CD4-positive, alpha-beta T cell treated with Interleukin-1 beta for 1 hour (primary cell): ENCODE data around the gene LMCD1.

ENCODE experiments used
- DNase-seq, 2 donors: peaks; one replicate each; pipeline ENCODE4 v3.0.0-alpha.2; 2020 to 2022

LMCD1 gene

DNA sequence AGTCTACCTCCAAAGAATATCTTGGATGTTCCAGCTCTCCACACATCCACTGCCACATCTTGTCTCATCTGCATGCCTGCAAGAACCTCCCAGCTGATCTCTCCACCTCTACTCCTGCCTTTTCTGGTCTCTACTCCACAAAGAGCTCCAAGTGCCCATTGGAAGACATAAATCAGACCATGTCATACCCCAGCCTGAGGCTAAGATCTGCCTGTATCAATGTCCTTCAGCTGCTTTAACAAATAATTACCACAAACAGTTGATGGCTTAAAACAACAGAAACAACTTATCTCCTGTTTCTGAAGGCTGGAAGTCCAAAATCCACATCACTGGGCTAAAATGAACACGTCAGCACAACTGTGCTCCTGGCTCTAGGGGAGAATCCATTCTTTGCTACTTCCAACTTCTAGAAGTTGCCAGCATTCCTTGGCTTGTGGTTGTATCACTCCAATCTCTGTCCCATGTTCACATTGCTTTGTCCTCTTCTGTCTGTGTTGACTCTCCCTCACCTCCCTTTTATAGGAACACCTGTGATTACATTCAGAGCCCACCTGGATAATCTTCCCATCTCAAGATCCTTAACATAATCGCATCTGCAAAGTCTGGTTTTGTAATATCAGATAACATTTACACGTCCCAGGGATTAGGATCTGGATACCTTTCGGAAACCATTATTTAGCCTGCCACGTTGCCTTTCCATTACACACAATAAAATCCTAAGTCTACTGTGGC, 17.0 kb upstream of the LMCD1 start:
- DNase-seq, result no peak

GRCh38 chr3:8485141-8485870, 16.3 kb upstream of the LMCD1 start:
- DNase-seq, result no peak

GRCh38 chr3:8485943-8486342, 15.7 kb upstream of the LMCD1 start:
- no peak for DNase-seq

DNA sequence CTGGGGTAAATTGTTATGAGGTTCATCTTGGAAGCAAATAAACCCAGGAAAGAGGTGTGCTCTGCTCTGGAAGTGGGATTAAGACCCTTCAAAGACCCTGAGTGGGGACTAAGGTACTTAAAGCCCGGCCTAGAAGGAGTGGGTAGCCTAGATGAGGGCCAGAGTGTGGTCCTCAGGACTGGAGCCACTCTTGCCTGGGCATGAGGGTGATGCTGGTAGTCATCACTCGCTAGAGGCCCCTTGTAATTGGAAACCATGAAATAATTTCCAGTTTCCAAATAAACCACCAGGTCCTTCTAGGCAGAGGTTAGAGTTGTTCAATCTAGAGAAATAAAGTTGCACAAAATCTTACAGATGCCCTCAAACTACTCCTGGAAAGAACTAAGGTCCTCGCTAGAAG, 15.2 kb upstream of the LMCD1 start:
- no peak for DNase-seq

DNA sequence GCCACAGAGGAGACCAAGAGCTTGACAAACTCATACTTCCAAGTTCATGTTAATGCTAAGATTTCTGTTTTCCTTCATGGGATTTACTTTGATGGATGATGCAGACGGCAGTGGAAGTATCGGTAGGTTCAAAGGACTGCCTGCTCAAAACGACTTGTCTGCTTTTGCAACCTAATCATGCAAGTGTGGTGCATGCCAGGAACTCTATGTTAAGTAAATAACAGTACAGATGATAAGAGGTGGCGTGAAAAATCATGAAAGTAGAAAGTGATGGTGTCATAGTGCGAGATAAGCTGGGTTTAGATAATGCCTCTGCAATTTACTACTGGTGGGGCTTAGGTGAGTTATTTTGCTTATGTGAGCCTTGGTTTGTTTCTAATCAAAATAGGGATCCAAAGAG, 14.7 kb upstream of the LMCD1 start:
- DNase-seq, result no peak

DNA sequence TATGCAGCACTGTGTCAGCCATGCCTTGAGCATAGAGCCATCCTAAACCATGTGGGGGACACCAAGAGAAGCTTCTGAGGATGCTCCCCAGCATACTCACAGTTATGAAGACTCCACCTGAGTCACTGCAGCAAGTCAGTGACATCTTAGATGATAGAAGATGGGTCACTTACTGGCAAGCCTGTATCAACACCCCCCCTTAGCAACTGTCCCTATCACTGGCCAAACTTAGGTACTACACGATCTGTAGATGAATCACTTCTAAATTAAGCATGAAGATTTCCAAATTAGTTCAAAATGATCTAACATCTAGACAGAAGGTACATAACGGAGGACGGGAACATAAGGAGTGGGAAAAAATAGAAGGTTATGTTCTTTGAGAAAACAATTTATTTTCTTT, 13.2 kb upstream of the LMCD1 start:
- no peak for DNase-seq

- no peak for DNase-seq
Measured at GRCh38 chr3:8488877-8489276, 12.7 kb upstream of the LMCD1 start.

GRCh38 chr3:8489278-8489792, 12.3 kb upstream of the LMCD1 start:
- no peak for DNase-seq

GRCh38 chr3:8490079-8490552, 11.5 kb upstream of the LMCD1 start:
- DNase-seq, result no peak

DNA sequence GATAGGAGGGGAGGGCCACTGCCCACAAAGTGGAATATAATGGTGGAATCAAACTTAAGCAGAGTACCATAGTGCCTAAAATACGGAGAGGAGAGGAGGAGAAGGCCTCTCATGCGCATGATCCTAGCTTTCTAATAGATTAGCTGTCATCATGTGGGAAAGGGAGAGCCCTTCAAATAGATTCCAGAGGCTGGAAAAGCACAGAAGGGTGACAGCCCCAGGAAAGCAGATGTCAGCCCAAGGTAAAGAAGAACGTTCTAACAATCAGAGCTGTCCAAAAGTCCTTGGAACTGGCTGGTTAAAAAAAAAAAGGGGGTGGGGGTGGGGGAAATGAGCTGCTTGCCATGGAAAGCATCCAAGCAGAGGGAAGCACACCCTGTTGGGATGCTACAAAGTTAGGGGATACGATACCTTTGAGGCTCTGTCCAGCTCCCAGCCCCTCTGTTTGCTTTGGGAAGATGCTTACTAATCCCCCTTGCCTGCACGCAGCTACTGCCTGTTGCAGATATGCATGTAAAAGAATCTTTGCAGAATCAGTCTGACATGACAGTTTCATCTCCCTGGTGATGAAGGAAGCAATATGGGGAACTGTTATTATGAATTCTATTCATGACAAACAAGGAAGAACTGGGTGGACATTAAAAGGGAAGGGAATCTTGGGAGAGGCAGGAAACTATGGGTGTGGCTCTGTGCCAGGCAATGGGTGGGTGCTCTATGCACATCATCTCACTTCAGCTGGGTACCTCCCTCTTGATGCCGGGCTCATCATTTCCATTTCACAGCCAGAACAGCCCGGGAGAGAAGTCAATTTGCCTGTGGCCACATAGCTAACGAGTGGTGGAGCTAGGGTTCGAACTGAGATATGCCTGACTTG, 10.1 kb upstream of the LMCD1 start:
- no peak for DNase-seq

DNA sequence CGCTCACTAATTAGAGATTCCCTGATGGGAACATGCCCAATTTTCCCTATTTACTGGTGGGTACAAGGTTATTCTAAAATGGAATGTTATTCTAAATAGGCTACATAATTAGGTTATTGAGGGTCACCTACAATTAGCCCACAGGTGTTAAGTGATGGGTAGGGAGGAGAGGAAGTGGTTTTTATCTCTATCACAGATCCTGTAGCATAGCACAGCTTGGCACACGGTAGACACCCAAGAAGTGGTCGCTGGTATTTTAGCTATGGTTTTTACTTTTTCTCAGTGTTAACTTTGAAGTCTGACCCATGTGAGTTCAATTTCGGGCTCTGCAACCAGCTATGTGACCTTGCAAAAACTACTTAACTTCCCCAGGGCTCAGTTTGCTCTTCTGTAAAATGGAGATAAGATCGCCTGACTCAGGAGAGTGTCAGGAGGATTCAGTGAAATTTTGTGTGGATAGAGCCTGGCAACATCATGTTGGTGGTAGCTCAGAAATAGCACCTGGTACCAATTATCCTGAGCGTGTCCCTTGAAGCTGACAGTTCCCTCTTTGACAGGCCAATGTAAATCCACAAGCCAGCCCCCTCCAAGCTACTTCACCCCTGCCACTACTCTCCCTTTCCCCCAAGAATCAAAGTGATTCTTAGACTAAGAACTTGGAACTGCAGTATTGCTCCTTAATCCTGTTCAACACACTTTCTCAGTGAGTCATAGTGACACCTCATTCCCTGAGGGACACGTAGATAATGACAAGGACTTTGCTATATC, 8.7 kb upstream of the LMCD1 start:
- DNase-seq, result no peak

DNA sequence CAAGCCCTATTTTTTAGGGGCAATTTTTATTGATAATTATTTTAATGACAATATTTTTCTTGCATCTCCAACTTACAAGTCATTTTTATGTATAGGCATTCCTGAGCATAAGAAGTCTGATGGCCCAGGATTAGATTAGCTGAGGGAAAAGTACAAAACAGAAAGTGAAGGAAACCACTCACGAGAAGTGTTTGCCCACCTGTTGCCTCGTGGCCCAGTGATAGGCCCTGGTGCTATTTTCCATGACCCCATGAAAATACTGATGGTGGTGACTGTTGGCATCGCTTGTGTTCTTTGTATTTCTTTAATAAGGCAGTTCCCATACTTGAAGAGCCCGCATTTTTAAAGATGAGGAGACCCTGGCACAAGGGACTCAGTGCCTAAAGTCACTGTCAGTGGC, 7.9 kb upstream of the LMCD1 start:
- no peak for DNase-seq

GRCh38 chr3:8494327-8494726, 7.3 kb upstream of the LMCD1 start:
- no peak for DNase-seq

GRCh38 chr3:8497582-8497981, 4.0 kb upstream of the LMCD1 start:
- DNase-seq, result no peak

- DNase-seq, result no peak
Measured at GRCh38 chr3:8499181-8499611, 2.4 kb upstream of the LMCD1 start.

DNA sequence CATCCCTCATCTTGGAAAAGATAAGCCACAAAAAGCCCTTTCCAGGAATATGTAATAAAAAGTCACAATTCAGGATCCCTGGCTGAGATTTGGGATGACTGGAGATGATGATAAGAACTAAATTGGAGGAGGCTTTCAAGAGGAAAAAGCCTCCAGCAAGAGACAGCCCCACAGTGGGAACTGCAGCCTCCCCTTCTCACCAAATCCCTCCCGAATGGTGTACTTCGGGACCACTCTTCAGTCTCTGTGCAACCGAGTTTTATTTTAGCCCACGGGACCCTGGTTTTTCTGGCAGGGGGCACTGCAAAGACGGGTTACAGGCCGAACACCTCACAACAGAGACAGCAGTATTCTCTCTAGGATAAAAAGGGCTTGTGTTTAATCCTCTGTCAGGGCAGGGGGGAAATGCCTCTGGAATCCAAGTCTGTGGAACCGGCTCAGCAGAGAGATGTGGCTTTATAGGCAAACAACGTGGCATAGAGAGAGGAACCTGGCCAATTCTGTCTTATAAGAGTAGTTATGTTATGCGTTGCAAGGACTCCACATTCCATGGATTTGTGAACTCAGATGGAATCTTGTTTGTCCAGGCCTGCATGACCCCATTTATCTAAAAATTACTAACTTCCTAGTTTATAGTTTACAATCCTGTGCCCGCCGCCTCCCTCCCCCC, 1.2 kb upstream of the LMCD1 start:
- no peak for DNase-seq

GRCh38 chr3:8500989-8501370, 643 bp upstream of the LMCD1 start:
- no peak for DNase-seq

GRCh38 chr3:8503461-8503860, 1.8 kb downstream of the LMCD1 start:
- DNase-seq, result no peak

- DNase-seq, result no peak
Measured at GRCh38 chr3:8503871-8504610, 2.4 kb downstream of the LMCD1 start.

- DNase-seq, result no peak
Measured at GRCh38 chr3:8504611-8504973, 3.0 kb downstream of the LMCD1 start.

- no peak for DNase-seq
Measured at GRCh38 chr3:8505621-8506020, 4.0 kb downstream of the LMCD1 start.
